GM19099 (cell line): Measurements from ENCODE around the gene CLK4.

ENCODE experiments used
- POLR2A ChIP-seq: IDR thresholded peaks from 3 replicates; pipeline ENCODE4 v1.6.1; 2011; ENCODE audit warnings: low read depth; ENCODE audit not compliant: insufficient read length; ENCODE audit errors: extremely low read depth

The CLK4 gene

DNA sequence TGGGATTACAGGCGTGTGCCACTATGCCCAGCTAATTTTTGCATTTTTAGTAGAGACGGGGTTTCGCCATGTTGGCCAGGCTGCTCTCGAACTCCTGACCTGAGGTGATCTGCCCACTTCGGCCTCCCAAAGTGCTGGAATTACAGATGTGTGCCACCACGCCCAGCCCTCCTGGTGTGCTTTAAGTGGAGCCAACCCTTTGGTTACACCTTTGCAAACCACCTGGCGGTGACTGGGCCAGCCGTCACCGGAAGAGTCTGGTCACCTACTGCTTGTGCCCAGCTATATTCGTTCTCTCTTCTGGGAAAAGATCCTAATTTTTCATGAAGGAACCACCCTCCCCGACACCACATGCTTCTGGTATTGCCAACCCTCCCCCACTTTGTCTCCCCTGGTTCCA is 72.5 kb downstream of the CLK4 start:
- TF ChIP-seq POLR2A: no peak

- no peak for TF ChIP-seq POLR2A
These were observed 73.3 kb downstream of the CLK4 start for GRCh38 chr5:178553517-178553916.
